Right renal cortex interstitium (tissue), 3 donors: ENCODE measurements around the gene SLC30A1. TPM values are rescaled to one million over a fixed set of nuclear protein-coding genes. Genes with fewer than 3 reads are reported as not detected.
"Not testable (repeated sequence)": the region's sequence is repeated elsewhere in the genome, so short reads cannot be mapped to it uniquely, and the experiment has no call there.

ENCODE experiments used
- DNase-seq, 3 donors: peaks; one replicate each; pipeline ENCODE4 v3.0.0-alpha.2; 2013; ENCODE audit warnings: low read depth in 3 of 3, low spot score in 2 of 3
- polyA plus RNA-seq, 3 donors: library from polyadenylated mRNA; unstranded; fragments of 120-200 nt; gene quantifications; one replicate each; pipeline ENCODE4 v1.2.1, GENCODE V29; 2013; ENCODE audit not compliant: insufficient read length in 3 of 3

The SLC30A1 gene
- polyA plus RNA-seq, 3 donors: 34.3 to 37.5 (median 34.6) TPM

GRCh38 chr1:211588711-211589110 lies 9.8 kb upstream of the SLC30A1 start:
- DNase-seq: no peak

- no peak for DNase-seq
Measured at GRCh38 chr1:211587123-211587522, 8.2 kb upstream of the SLC30A1 start.

GRCh38 chr1:211586538-211586937 lies 7.6 kb upstream of the SLC30A1 start:
- no peak for DNase-seq

- no peak for DNase-seq
Measured at GRCh38 chr1:211583011-211583992, 4.3 kb upstream of the SLC30A1 start.

GRCh38 chr1:211581526-211581925 lies 2.6 kb upstream of the SLC30A1 start:
- no peak for DNase-seq

GRCh38 chr1:211580303-211580687 lies 1.3 kb upstream of the SLC30A1 start:
- DNase-seq: no peak

- DNase-seq: no peak
Measured at GRCh38 chr1:211579440-211580302, 710 bp upstream of the SLC30A1 start.

- DNase-seq: no peak
Measured at GRCh38 chr1:211577819-211578639, 932 bp downstream of the SLC30A1 start.

GRCh38 chr1:211577277-211577818 lies 1.6 kb downstream of the SLC30A1 start:
- DNase-seq: no peak

GRCh38 chr1:211576717-211577116 lies 2.2 kb downstream of the SLC30A1 start:
- DNase-seq: no peak

- no peak for DNase-seq
Measured at GRCh38 chr1:211574705-211575104, 4.3 kb downstream of the SLC30A1 start.

- no peak for DNase-seq
Measured at GRCh38 chr1:211571998-211572397, 7.0 kb downstream of the SLC30A1 start.

- not testable (repeated sequence) for DNase-seq
Measured at GRCh38 chr1:211570378-211570777, 8.6 kb downstream of the SLC30A1 start.

GRCh38 chr1:211566431-211567025 lies 12.4 kb downstream of the SLC30A1 start:
- DNase-seq: no peak

- DNase-seq: no peak
Measured at GRCh38 chr1:211564084-211564483, 14.9 kb downstream of the SLC30A1 start.

GRCh38 chr1:211559222-211560010 lies 19.5 kb downstream of the SLC30A1 start:
- DNase-seq: no peak

GRCh38 chr1:211557894-211558625 lies 20.9 kb downstream of the SLC30A1 start:
- DNase-seq: no peak

GRCh38 chr1:211553549-211553948 lies 25.4 kb downstream of the SLC30A1 start:
- DNase-seq: no peak
